ENCODE measurements around the gene CACNB4. TPM values are rescaled to one million over a fixed set of nuclear protein-coding genes. Genes with fewer than 3 reads are reported as not detected.
A peak's percentile ranks its signal among the peaks of the same experiment; 100 is the strongest.

Gene CACNB4
- 2.4 and 4.3 TPM in 2 replicates for total RNA-seq

GRCh38 chr2:152098496-152099366, at the start of gene CACNB4:
Gene CACNB4, minus strand, starts transcription at chr2:152099044.
- H3K4me1 ChIP-seq (ENCODE audit: insufficient read depth, low read length) = no peaks in the 10 kb centered on the region
- no peaks in the 10 kb centered on the region for H3K9me3 ChIP-seq (ENCODE audit: low read depth, low read length)
- no peaks in the 10 kb centered on the region for H3K79me2 ChIP-seq (ENCODE audit: insufficient read depth, low read length)
- peak within 1 kb of the TSS; percentile 73 for H3K4me2 ChIP-seq (ENCODE audit: insufficient read depth, low read length)
- peak within 1 kb of the TSS; percentile 64 for H3K4me3 ChIP-seq (ENCODE audit: insufficient read depth, low read length)
- H3K27me3 ChIP-seq (ENCODE audit: insufficient read depth, low read length) = peaks cover 81% of the 10 kb centered on the region
- peak; percentile 66 for DNase-seq (ENCODE audit: insufficient read length, low spot score, missing footprints)
- H4K20me1 ChIP-seq (ENCODE audit: insufficient read depth, low read length) = no peaks in the 10 kb centered on the region
- peak within 1 kb of the TSS; percentile 54 for H2AFZ ChIP-seq (ENCODE audit: low read length)
- H3K27ac ChIP-seq (ENCODE audit: low read depth, low read length) = no peak within 1 kb of the TSS
- TF ChIP-seq, protein P1, sequence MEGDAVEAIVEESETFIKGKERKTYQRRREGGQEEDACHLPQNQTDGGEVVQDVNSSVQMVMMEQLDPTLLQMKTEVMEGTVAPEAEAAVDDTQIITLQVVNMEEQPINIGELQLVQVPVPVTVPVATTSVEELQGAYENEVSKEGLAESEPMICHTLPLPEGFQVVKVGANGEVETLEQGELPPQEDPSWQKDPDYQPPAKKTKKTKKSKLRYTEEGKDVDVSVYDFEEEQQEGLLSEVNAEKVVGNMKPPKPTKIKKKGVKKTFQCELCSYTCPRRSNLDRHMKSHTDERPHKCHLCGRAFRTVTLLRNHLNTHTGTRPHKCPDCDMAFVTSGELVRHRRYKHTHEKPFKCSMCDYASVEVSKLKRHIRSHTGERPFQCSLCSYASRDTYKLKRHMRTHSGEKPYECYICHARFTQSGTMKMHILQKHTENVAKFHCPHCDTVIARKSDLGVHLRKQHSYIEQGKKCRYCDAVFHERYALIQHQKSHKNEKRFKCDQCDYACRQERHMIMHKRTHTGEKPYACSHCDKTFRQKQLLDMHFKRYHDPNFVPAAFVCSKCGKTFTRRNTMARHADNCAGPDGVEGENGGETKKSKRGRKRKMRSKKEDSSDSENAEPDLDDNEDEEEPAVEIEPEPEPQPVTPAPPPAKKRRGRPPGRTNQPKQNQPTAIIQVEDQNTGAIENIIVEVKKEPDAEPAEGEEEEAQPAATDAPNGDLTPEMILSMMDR (IDR thresholded peaks at IDR 0.05; ENCODE audit: extremely low read depth, low read depth, low read length) = no peak
- H3K36me3 ChIP-seq (ENCODE audit: insufficient read depth, low read length) = no peaks in the 10 kb centered on the region

GRCh38 chr2:152134488-152135280, 35.8 kb upstream of the CACNB4 start:
- TF ChIP-seq, protein P1 (IDR thresholded peaks at IDR 0.05; ENCODE audit: extremely low read depth, low read depth, low read length) = no peak
- Histone ChIP-seq H3K27ac (ENCODE audit: low read depth, low read length) (peak overlapping the region; percentile 2), H3K9me3 (ENCODE audit: low read depth, low read length) (no peaks in the 10 kb centered on the region), H3K4me2 (ENCODE audit: insufficient read depth, low read length) (no peak overlapping the region), H3K4me3 (ENCODE audit: insufficient read depth, low read length) (no peak overlapping the region), H2AFZ (ENCODE audit: low read length) (no peak overlapping the region), H3K79me2 (ENCODE audit: insufficient read depth, low read length) (no peaks in the 10 kb centered on the region), H3K36me3 (ENCODE audit: insufficient read depth, low read length) (peaks cover 5% of the 10 kb centered on the region), H3K4me1 (ENCODE audit: insufficient read depth, low read length) (peaks cover 12% of the 10 kb centered on the region), H4K20me1 (ENCODE audit: insufficient read depth, low read length) (no peaks in the 10 kb centered on the region), H3K27me3 (ENCODE audit: insufficient read depth, low read length) (no peaks in the 10 kb centered on the region)
- DNase-seq (ENCODE audit: insufficient read length, low spot score, missing footprints) = peak; percentile 88

- peaks cover 13% of the 10 kb centered on the region for H3K36me3 ChIP-seq (ENCODE audit: insufficient read depth, low read length)
These were observed 33.5 kb upstream of the CACNB4 start for GRCh38 chr2:152132306-152132705.

More at GRCh38 chr2:152132306-152132705, 33.5 kb upstream of the CACNB4 start:
- Histone ChIP-seq H3K4me1 (ENCODE audit: insufficient read depth, low read length) (peaks cover 12% of the 10 kb centered on the region), H3K79me2 (ENCODE audit: insufficient read depth, low read length) (no peaks in the 10 kb centered on the region), H3K27ac (ENCODE audit: low read depth, low read length) (no peak overlapping the region), H2AFZ (ENCODE audit: low read length) (no peak overlapping the region), H3K9me3 (ENCODE audit: low read depth, low read length) (no peaks in the 10 kb centered on the region), H3K27me3 (ENCODE audit: insufficient read depth, low read length) (no peaks in the 10 kb centered on the region), H3K4me3 (ENCODE audit: insufficient read depth, low read length) (no peak overlapping the region), H4K20me1 (ENCODE audit: insufficient read depth, low read length) (no peaks in the 10 kb centered on the region), H3K4me2 (ENCODE audit: insufficient read depth, low read length) (no peak overlapping the region)
- no peak for DNase-seq (ENCODE audit: insufficient read length, low spot score, missing footprints)
- TF ChIP-seq, protein P1 (IDR thresholded peaks at IDR 0.05; ENCODE audit: extremely low read depth, low read depth, low read length) = no peak
